Ecto neural progenitor cell (in vitro differentiated cells): Measurements from ENCODE around the gene MLLT6.
A peak's percentile ranks its signal among the peaks of the same experiment; 100 is the strongest.

Experiments used
- DNase-seq: peaks from one replicate; pipeline ENCODE4 v3.0.0-alpha.2; 2018; ENCODE audit warnings: low spot score

Gene MLLT6

GRCh38 chr17:38674749-38675615 is 30.1 kb upstream of the MLLT6 start, which contains the start of gene EPOP:
EPOP (minus strand) TSS chr17:38674957; CDS start chr17:38674495, 462 bp downstream.
- peak; percentile 98 for DNase-seq

GRCh38 chr17:38676706-38677504 is 28.2 kb upstream of the MLLT6 start:
- DNase-seq, result peak; percentile 92

- DNase-seq, result no peak
Observed at GRCh38 chr17:38677819-38678218, 27.3 kb upstream of the MLLT6 start.

GRCh38 chr17:38681096-38681495 is 24.0 kb upstream of the MLLT6 start:
- DNase-seq, result no peak

GRCh38 chr17:38685491-38685890 is 19.6 kb upstream of the MLLT6 start:
- no peak for DNase-seq

GRCh38 chr17:38687286-38687685 is 17.8 kb upstream of the MLLT6 start:
- DNase-seq, result no peak

GRCh38 chr17:38690386-38690785 is 14.7 kb upstream of the MLLT6 start:
- no peak for DNase-seq

- no peak for DNase-seq
Observed at GRCh38 chr17:38691154-38691553, 13.9 kb upstream of the MLLT6 start.

- DNase-seq, result no peak
Observed at GRCh38 chr17:38693700-38694329, 11.3 kb upstream of the MLLT6 start.

- no peak for DNase-seq
Observed at GRCh38 chr17:38697061-38697820, 7.8 kb upstream of the MLLT6 start.

- DNase-seq, result no peak
Observed at GRCh38 chr17:38698760-38699159, 6.3 kb upstream of the MLLT6 start.

- no peak for DNase-seq
Observed at GRCh38 chr17:38701504-38702165, 3.4 kb upstream of the MLLT6 start.

- peak; percentile 90 for DNase-seq
Observed at GRCh38 chr17:38702166-38702915, 2.7 kb upstream of the MLLT6 start.

- DNase-seq, result peak; percentile 61
Observed at GRCh38 chr17:38702916-38703741, 1.9 kb upstream of the MLLT6 start.

- peak; percentile 85 for DNase-seq
Observed at GRCh38 chr17:38703742-38704605, 1.1 kb upstream of the MLLT6 start.

GRCh38 chr17:38705523-38705802 is 390 bp downstream of the MLLT6 start:
- peak; percentile 78 for DNase-seq

- peak; percentile 71 for DNase-seq
Observed at GRCh38 chr17:38705803-38706504, 881 bp downstream of the MLLT6 start.
